Thymus (tissue), 2 donors: ENCODE data around the gene OR2T6. TPM values are rescaled to one million over a fixed set of nuclear protein-coding genes. Genes with fewer than 3 reads are reported as not detected.

Experiments
- polyA plus RNA-seq: library from polyadenylated mRNA; stranded (reverse); fragments of 200-250 nt; gene quantifications from one replicate; pipeline ENCODE4 v1.2.3, GENCODE V29; 2013
- total RNA-seq: library from RNA; stranded (reverse); fragments of 120-200 nt; gene quantifications from one replicate; pipeline ENCODE4 v1.2.4, GENCODE V29; 2013
- donor health status: healthy.

The OR2T6 gene
- total and polyA plus RNA-seq, 2 donors = not detected

Other genes with a start within 250 kb of the OR2T6 start
- not detected for gene OR2M5, start 230.6 kb upstream of the OR2T6 start, total RNA-seq
- gene OR2M5, start 230.6 kb upstream of the OR2T6 start, polyA plus RNA-seq = not detected
- not detected for gene OR2M2, start 200.9 kb upstream of the OR2T6 start, total RNA-seq
- gene OR2M2, start 200.9 kb upstream of the OR2T6 start, polyA plus RNA-seq = not detected
- not detected for gene OR2M3, start 178.5 kb upstream of the OR2T6 start, total RNA-seq
- gene OR2M3, start 178.5 kb upstream of the OR2T6 start, polyA plus RNA-seq = not detected
- not detected for gene OR2M4, start 144.3 kb upstream of the OR2T6 start, total RNA-seq
- under 0.01 TPM for gene OR2M4, start 144.3 kb upstream of the OR2T6 start, polyA plus RNA-seq
- gene OR2T33, start 97.8 kb upstream of the OR2T6 start, total RNA-seq = not detected
- gene OR2T33, start 97.8 kb upstream of the OR2T6 start, polyA plus RNA-seq = not detected
- gene OR2T12, start 72.3 kb upstream of the OR2T6 start, total RNA-seq = not detected
- gene OR2T12, start 72.3 kb upstream of the OR2T6 start, polyA plus RNA-seq = not detected
- not detected for gene OR2M7, start 51.2 kb upstream of the OR2T6 start, total RNA-seq
- gene OR2M7, start 51.2 kb upstream of the OR2T6 start, polyA plus RNA-seq = not detected
- not detected for gene OR14C36, start 27.0 kb upstream of the OR2T6 start, total RNA-seq
- gene OR14C36, start 27.0 kb upstream of the OR2T6 start, polyA plus RNA-seq = 0.07 TPM
- gene OR2T4, start 14.1 kb upstream of the OR2T6 start, total RNA-seq = not detected
- not detected for gene OR2T4, start 14.1 kb upstream of the OR2T6 start, polyA plus RNA-seq
- gene OR2T1, start 27.3 kb downstream of the OR2T6 start, total RNA-seq = not detected
- 0.02 TPM for gene OR2T1, start 27.3 kb downstream of the OR2T6 start, polyA plus RNA-seq
- gene OR2T2, start 69.9 kb downstream of the OR2T6 start, total RNA-seq = not detected
- under 0.01 TPM for gene OR2T2, start 69.9 kb downstream of the OR2T6 start, polyA plus RNA-seq
- gene OR2T3, start 97.6 kb downstream of the OR2T6 start, total RNA-seq = not detected
- gene OR2T3, start 97.6 kb downstream of the OR2T6 start, polyA plus RNA-seq = 0.11 TPM
- not detected for gene OR2T5, start 112.8 kb downstream of the OR2T6 start, total RNA-seq
- not detected for gene OR2T5, start 112.8 kb downstream of the OR2T6 start, polyA plus RNA-seq
- not detected for gene OR2G6, start 132.3 kb downstream of the OR2T6 start, total RNA-seq
- gene OR2G6, start 132.3 kb downstream of the OR2T6 start, polyA plus RNA-seq = 0.05 TPM
- not detected for gene OR2T29, start 187.0 kb downstream of the OR2T6 start, total RNA-seq
- gene OR2T29, start 187.0 kb downstream of the OR2T6 start, polyA plus RNA-seq = not detected
- not detected for gene OR2T34, start 199.0 kb downstream of the OR2T6 start, total RNA-seq
- 0.02 TPM for gene OR2T34, start 199.0 kb downstream of the OR2T6 start, polyA plus RNA-seq
- not detected for gene OR2T10, start 222.0 kb downstream of the OR2T6 start, total RNA-seq
- not detected for gene OR2T10, start 222.0 kb downstream of the OR2T6 start, polyA plus RNA-seq